ENCODE results near the gene IL6R.

IL6R gene

GRCh38 chr1:154453574-154454352 is 48.6 kb downstream of the IL6R start:
- TF ChIP-seq POLR2AphosphoS5 (IDR thresholded peaks at IDR 0.05; ENCODE audit: low read depth, low read length) (no peak), TAF1 (IDR thresholded peaks at IDR 0.05; ENCODE audit: borderline replicate concordance, insufficient read depth, low read length) (no peak)

- no peak for TF ChIP-seq FOXP2 (optimal IDR thresholded peaks at IDR 0.05; ENCODE audit: borderline replicate concordance, extremely low read depth, extremely low read length, insufficient read depth)
- no peak for TF ChIP-seq TAF1 (IDR thresholded peaks at IDR 0.05; ENCODE audit: borderline replicate concordance, insufficient read depth, low read length)
- TF ChIP-seq SIN3A (IDR thresholded peaks at IDR 0.05; ENCODE audit: borderline replicate concordance, insufficient read depth, low read length): no peak
- TF ChIP-seq POLR2AphosphoS5 (IDR thresholded peaks at IDR 0.05; ENCODE audit: low read depth, low read length): no peak
- TF ChIP-seq REST (IDR thresholded peaks at IDR 0.05; ENCODE audit: insufficient read depth in 1 of 2, low read depth in 2 of 2, low read length in 2 of 2): no peak
These were observed 49.4 kb downstream of the IL6R start for GRCh38 chr1:154454386-154455120.

- TF ChIP-seq FOXP2 (optimal IDR thresholded peaks at IDR 0.05; ENCODE audit: borderline replicate concordance, extremely low read depth, extremely low read length, insufficient read depth) (no peak), SIN3A (IDR thresholded peaks at IDR 0.05; ENCODE audit: borderline replicate concordance, insufficient read depth, low read length) (no peak), POLR2AphosphoS5 (IDR thresholded peaks at IDR 0.05; ENCODE audit: low read depth, low read length) (no peak), REST (IDR thresholded peaks at IDR 0.05; ENCODE audit: insufficient read depth in 1 of 2, low read depth in 2 of 2, low read length in 2 of 2) (no peak), TAF1 (IDR thresholded peaks at IDR 0.05; ENCODE audit: borderline replicate concordance, insufficient read depth, low read length) (no peak)
These were observed 51.5 kb downstream of the IL6R start for GRCh38 chr1:154456631-154457030.

- TF ChIP-seq REST (IDR thresholded peaks at IDR 0.05; ENCODE audit: insufficient read depth in 1 of 2, low read depth in 2 of 2, low read length in 2 of 2) (no peak), FOXP2 (optimal IDR thresholded peaks at IDR 0.05; ENCODE audit: borderline replicate concordance, extremely low read depth, extremely low read length, insufficient read depth) (no peak), SIN3A (IDR thresholded peaks at IDR 0.05; ENCODE audit: borderline replicate concordance, insufficient read depth, low read length) (no peak), TAF1 (IDR thresholded peaks at IDR 0.05; ENCODE audit: borderline replicate concordance, insufficient read depth, low read length) (no peak)
These were observed 53.9 kb downstream of the IL6R start for GRCh38 chr1:154459080-154459479.

- TF ChIP-seq TAF1 (IDR thresholded peaks at IDR 0.05; ENCODE audit: borderline replicate concordance, insufficient read depth, low read length): no peak
- no peak for TF ChIP-seq FOXP2 (optimal IDR thresholded peaks at IDR 0.05; ENCODE audit: borderline replicate concordance, extremely low read depth, extremely low read length, insufficient read depth)
These were observed 55.6 kb downstream of the IL6R start for GRCh38 chr1:154460695-154461260.
